Sigmoid colon (tissue), 7 donors: ENCODE measurements around the gene ICE2. TPM values are rescaled to one million over a fixed set of nuclear protein-coding genes. Genes with fewer than 3 reads are reported as not detected.

Experiments
- DNase-seq: peaks from one replicate; pipeline ENCODE4 v3.0.0-alpha.2; 2019
- H3K27ac ChIP-seq, 4 donors: fragments of 200-600 bp; sonication (generic); one replicate each; pipeline ENCODE4 v1.5.1; 2016 to 2019; ENCODE audit warnings: mild to moderate bottlenecking in 1 of 4
- H3K27me3 ChIP-seq, 3 donors: fragments of 200-600 bp; sonication (generic); one replicate each; pipeline ENCODE4 v1.5.1; 2019; ENCODE audit warnings: mild to moderate bottlenecking in 1 of 3
- H3K36me3 ChIP-seq, 4 donors: fragments of 200-600 bp; sonication (generic); one replicate each; pipeline ENCODE4 v1.5.1; 2016 to 2019
- H3K4me1 ChIP-seq, 4 donors: fragments of 200-600 bp; sonication (generic); one replicate each; pipeline ENCODE4 v1.5.1; 2017 to 2019
- H3K4me3 ChIP-seq, 4 donors: fragments of 200-600 bp; sonication (generic); one replicate each; pipeline ENCODE4 v1.5.1; 2017 to 2019; ENCODE audit warnings: mild to moderate bottlenecking in 2 of 4, moderate library complexity in 1 of 4
- H3K9me3 ChIP-seq, 4 donors: fragments of 200-600 bp in 3 of 4; sonication (generic) in 3 of 4; one replicate each; pipeline versions ENCODE4 v1.5.1 to v1.6.1; 2013 to 2019
- CTCF ChIP-seq, 4 experiments: fragments of 450-650 bp in 3 of 4; fragments of 200-600 bp in 1 of 4; IDR thresholded peaks; one replicate each; pipeline ENCODE4 v1.5.1; 2016 to 2019; ENCODE audit warnings: antibody characterized with exemption in 4 of 4, mild to moderate bottlenecking in 3 of 4, moderate library complexity in 2 of 4
- EP300 ChIP-seq, 4 donors: sonication (generic); formaldehyde crosslinking; IDR thresholded peaks; one replicate each; pipeline ENCODE4 v1.6.1; 2017; ENCODE audit warnings: antibody characterized with exemption in 4 of 4
- POLR2A ChIP-seq, 2 donors: fragments of 450-650 bp; IDR thresholded peaks; one replicate each; pipeline ENCODE4 v1.6.1; 2016; ENCODE audit warnings: antibody characterized with exemption in 2 of 2, mild to moderate bottlenecking in 2 of 2, moderate library complexity in 2 of 2
- POLR2AphosphoS5 ChIP-seq, 4 donors: sonication (generic); formaldehyde crosslinking; IDR thresholded peaks; one replicate each; pipeline ENCODE4 v1.6.1; 2017; ENCODE audit warnings: antibody characterized with exemption in 4 of 4
- WGBS, 2 donors: extraction: QIAGEN DNeasy Blood & Tissue Kit; methylation state at CpG; one replicate each; pipeline ENCODE4 v1.1.7; 2013; 5-methylcytosine and 5-hydroxymethylcytosine counted together
- intact Hi-C: fragments of 100-400 bp; cut with DNase I; formaldehyde crosslinking; loops from one replicate; pipeline ENCODE4 v1.15.1; 2023
- polyA plus RNA-seq, 3 donors: library from polyadenylated mRNA; stranded (reverse); fragments of 200-250 nt; gene quantifications; one replicate each; pipeline ENCODE4 v1.2.3, GENCODE V29; 2013
- total RNA-seq, 4 donors: library from RNA; depleted of rRNA; stranded (reverse); fragments of >200 nt; gene quantifications; one replicate each; pipeline ENCODE4 v1.1.0, GENCODE V29; 2016
- donor health status: healthy with polysubstance abuse.
- donor health status: Bipolar disorder and iron deficiency.
- donor health status: healthy.

ICE2 gene
- total and polyA plus RNA-seq, 7 donors, result 4.6 to 40.3 (median 30.0) TPM

- TF ChIP-seq POLR2A (IDR thresholded peaks at IDR 0.05) (no peak), EP300 (IDR thresholded peaks at IDR 0.05) (no peak), CTCF (IDR thresholded peaks at IDR 0.05) (no peak), POLR2AphosphoS5 (IDR thresholded peaks at IDR 0.05) (no peak)
- DNase-seq, result no peak
- Histone ChIP-seq H3K9me3 (no peaks in the 10 kb centered on the region), H3K36me3 (peaks cover 5 to 35% (median 9%) of the 10 kb centered on the region in 4 donors), H3K4me3 (no peak overlapping the region), H3K27me3 (no peaks in the 10 kb centered on the region), H3K27ac (no peak overlapping the region), H3K4me1 (peaks cover 0 to 4% (median 0%) of the 10 kb centered on the region in 4 donors)
- intact Hi-C loops, result no loop called here
- WGBS, 2 donors, result 77 to 92% methylated on average over 21 of the region's 21 CpGs
These were observed 32.5 kb upstream of the ICE2 start for GRCh38 chr15:60511351-60512031.

GRCh38 chr15:60510006-60510405 is 31.1 kb upstream of the ICE2 start:
- intact Hi-C loops, result no loop called here
- no peaks in the 10 kb centered on the region for H3K9me3 ChIP-seq
- TF ChIP-seq CTCF (IDR thresholded peaks at IDR 0.05) (no peak), POLR2AphosphoS5 (IDR thresholded peaks at IDR 0.05) (no peak), EP300 (IDR thresholded peaks at IDR 0.05) (no peak), POLR2A (IDR thresholded peaks at IDR 0.05) (no peak)
- H3K4me1 ChIP-seq, result peaks cover 0 to 4% (median 0%) of the 10 kb centered on the region in 4 donors
- no peaks in the 10 kb centered on the region for H3K27me3 ChIP-seq
- 86 to 88% methylated on average over 5 of the region's 5 CpGs for WGBS, 2 donors
- H3K36me3 ChIP-seq, result peaks cover 5 to 40% (median 11%) of the 10 kb centered on the region in 4 donors
- DNase-seq, result no peak
- H3K4me3 ChIP-seq, result no peak overlapping the region
- H3K27ac ChIP-seq, result no peak overlapping the region

- WGBS, 2 donors, result 91 to 93% methylated on average over 3 of the region's 3 CpGs
- H3K36me3 ChIP-seq, result peaks cover 5 to 45% (median 11%) of the 10 kb centered on the region in 4 donors
- H3K4me3 ChIP-seq, result no peak overlapping the region
- TF ChIP-seq POLR2AphosphoS5 (IDR thresholded peaks at IDR 0.05), result no peak
- TF ChIP-seq CTCF (IDR thresholded peaks at IDR 0.05), result no peak
- no peak for TF ChIP-seq POLR2A (IDR thresholded peaks at IDR 0.05)
- no peak for TF ChIP-seq EP300 (IDR thresholded peaks at IDR 0.05)
- H3K27ac ChIP-seq, result no peak overlapping the region
- no peaks in the 10 kb centered on the region for H3K27me3 ChIP-seq
- intact Hi-C loops, result loop anchor here (2.0 to 5.0 kb wide), 3 partner anchors 408 to 1325 kb away; no protein-coding TSS in a partner anchor
- H3K4me1 ChIP-seq, result peaks cover 0 to 4% (median 0%) of the 10 kb centered on the region in 4 donors
- H3K9me3 ChIP-seq, result no peaks in the 10 kb centered on the region
- no peak for DNase-seq
These were observed 30.5 kb upstream of the ICE2 start for GRCh38 chr15:60509470-60509869.

GRCh38 chr15:60508442-60508841 is 29.5 kb upstream of the ICE2 start:
- intact Hi-C loops, result loop anchor here (2.0 to 5.0 kb wide), 3 partner anchors 409 to 1326 kb away; no protein-coding TSS in a partner anchor
- no peak for DNase-seq
- TF ChIP-seq CTCF (IDR thresholded peaks at IDR 0.05) (no peak), POLR2A (IDR thresholded peaks at IDR 0.05) (no peak), EP300 (IDR thresholded peaks at IDR 0.05) (no peak), POLR2AphosphoS5 (IDR thresholded peaks at IDR 0.05) (no peak)
- Histone ChIP-seq H3K27ac (no peak overlapping the region), H3K4me1 (peaks cover 0 to 4% (median 0%) of the 10 kb centered on the region in 4 donors), H3K36me3 (peaks cover 3 to 43% (median 14%) of the 10 kb centered on the region in 4 donors), H3K4me3 (no peak overlapping the region), H3K9me3 (no peaks in the 10 kb centered on the region), H3K27me3 (no peaks in the 10 kb centered on the region)
- 95 to 96% methylated on average over 4 of the region's 4 CpGs for WGBS, 2 donors
